Right lobe of liver (tissue), 6 donors: ENCODE results near the gene SMIM41. TPM values are rescaled to one million over a fixed set of nuclear protein-coding genes. Genes with fewer than 3 reads are reported as not detected.

ENCODE experiments used
- ATAC-seq, 4 donors: fragments of 200-7000 bp; cut with Tn5 transposase; one replicate each; pipeline ENCODE4 v1.9.1; 2020; ENCODE audit warnings: mild to moderate bottlenecking in 4 of 4, moderate library complexity in 4 of 4
- DNase-seq, 3 donors: peaks; one replicate each; pipeline ENCODE4 v3.0.0-alpha.2; 2020
- H3K27ac ChIP-seq, 3 donors: fragments of 200-600 bp; one replicate each; pipeline ENCODE4 v1.8.0; 2022
- H3K27me3 ChIP-seq, 2 donors: fragments of 200-600 bp; one replicate each; pipeline ENCODE4 v1.8.0; 2022
- H3K36me3 ChIP-seq, 4 donors: fragments of 200-600 bp; sonication (generic) in 1 of 4; one replicate each; pipeline versions ENCODE4 v1.5.1 to v1.8.0; 2017 to 2022; ENCODE audit warnings: control low read depth in 1 of 4
- H3K4me1 ChIP-seq, 4 donors: fragments of 200-600 bp; sonication (generic) in 1 of 4; one replicate each; pipeline versions ENCODE4 v1.5.1 to v1.8.0; 2017 to 2022; ENCODE audit warnings: control low read depth in 1 of 4
- H3K4me3 ChIP-seq, 3 donors: fragments of 200-600 bp; one replicate each; pipeline ENCODE4 v1.8.0; 2022
- H3K9me3 ChIP-seq, 4 donors: fragments of 200-600 bp; sonication (generic) in 1 of 4; one replicate each; pipeline versions ENCODE4 v1.5.1 to v1.8.0; 2017 to 2022; ENCODE audit warnings: control low read depth in 1 of 4
- CTCF ChIP-seq, 4 donors: fragments of 200-600 bp in 3 of 4; fragments of 450-650 bp in 1 of 4; IDR thresholded peaks; one replicate each; pipeline versions ENCODE4 v1.5.1 to v1.8.0; 2016 to 2022; ENCODE audit warnings: antibody characterized with exemption in 4 of 4, mild to moderate bottlenecking in 2 of 4
- POLR2A ChIP-seq: fragments of 450-650 bp; IDR thresholded peaks from one replicate; pipeline ENCODE4 v1.6.1; 2017; ENCODE audit warnings: antibody characterized with exemption, mild to moderate bottlenecking
- WGBS: methylation state at CpG from one replicate; pipeline ENCODE4 v1.1.6; 2018; ENCODE audit warnings: low coverage, low lambda C conversion rate; ENCODE audit not compliant: insufficient coverage; ENCODE audit errors: missing lambda C conversion rate; 5-methylcytosine and 5-hydroxymethylcytosine counted together
- intact Hi-C, 2 donors: fragments of 100-400 bp; cut with DNase I; formaldehyde crosslinking; loops; one replicate each; pipeline versions ENCODE4 v1.11.2 to v1.14.1; 2022
- total RNA-seq, 6 experiments: library from RNA; depleted of rRNA in 2 of 6; stranded (reverse); fragments of >200 nt in 2 of 6; fragmentation: NEBNext Ultra II Directional in 3 of 6; extraction: Animal tissue kit (Norgen Biotek cat#: 25700) in 3 of 6; gene quantifications; one replicate each; pipeline versions ENCODE4 v1.1.0 to v1.2.4, GENCODE V29; 2016 to 2023
- donor health status: DM: no; HTN: yes; CAD: no.
- donor health status: DM: no; HTN: no; CAD: no.
- donor health status: DM: no; HTN: no; CAD: no.
- donor health status: DM: no; HTN: yes; CAD: no.
- donor health status: DM: no; HTN: yes; CAD: no.

SMIM41 gene
- total RNA-seq, 6 experiments from 2014 or later, result not detected

- H3K27me3 ChIP-seq, result no peaks in the 10 kb centered on the region
- peaks cover 0 to 34% (median 12%) of the 10 kb centered on the region in 4 donors for H3K4me1 ChIP-seq
- peaks cover 0 to 20% (median 8%) of the 10 kb centered on the region in 4 donors for H3K36me3 ChIP-seq
- 62% methylated on average over 2 of the region's 10 CpGs for WGBS
- peak overlapping the region in 1 of 3 donors; percentile 20 for H3K4me3 ChIP-seq
- intact Hi-C loops, result loop anchor here in 1 of 2 donors (5.0 kb wide), 2 partner anchors 42 to 53 kb away; no protein-coding TSS in a partner anchor
- peak overlapping the region in 2 of 3 donors; percentile 54 to 67 for H3K27ac ChIP-seq
- TF ChIP-seq POLR2A (no peak), CTCF (IDR thresholded peaks at IDR 0.05) (no peak)
- no peak for DNase-seq
- ATAC-seq, result no peak
- no peaks in the 10 kb centered on the region for H3K9me3 ChIP-seq
Measured at GRCh38 chr12:52080403-52081251, 1.1 kb downstream of the SMIM41 start.

GRCh38 chr12:52081263-52081733 is 1.8 kb downstream of the SMIM41 start:
- H3K27ac ChIP-seq, result peak overlapping the region; percentile 54 to 67 (median 66)
- 25% methylated on average over 5 of the region's 9 CpGs for WGBS
- ATAC-seq (peak; percentile 18 to 51 (median 38)), DNase-seq (peak in 1 of 3 donors; percentile 37)
- H3K36me3 ChIP-seq, result peaks cover 0 to 19% (median 8%) of the 10 kb centered on the region in 4 donors
- TF ChIP-seq POLR2A (no peak), CTCF (IDR thresholded peaks at IDR 0.05) (no peak)
- no peaks in the 10 kb centered on the region for H3K27me3 ChIP-seq
- H3K4me3 ChIP-seq, result peak overlapping the region in 2 of 3 donors; percentile 6 to 20
- intact Hi-C loops, result loop anchor here in 1 of 2 donors (5.0 kb wide), 2 partner anchors 41 to 54 kb away; no protein-coding TSS in a partner anchor
- peaks cover 0 to 34% (median 12%) of the 10 kb centered on the region in 4 donors for H3K4me1 ChIP-seq
- no peaks in the 10 kb centered on the region for H3K9me3 ChIP-seq

- peak; percentile 12 for TF ChIP-seq POLR2A
- TF ChIP-seq CTCF (IDR thresholded peaks at IDR 0.05), result no peak
Measured at GRCh38 chr12:52082026-52082668, 2.6 kb downstream of the SMIM41 start.

GRCh38 chr12:52082669-52082987 is 3.1 kb downstream of the SMIM41 start:
- DNase-seq (no peak), ATAC-seq (no peak)
- H3K4me3 ChIP-seq, result no peak overlapping the region
- peak overlapping the region; percentile 43 to 67 (median 66) for H3K27ac ChIP-seq
- H3K27me3 ChIP-seq, result no peaks in the 10 kb centered on the region
- TF ChIP-seq CTCF (IDR thresholded peaks at IDR 0.05) (no peak), POLR2A (no peak)
- peaks cover 0 to 5% (median 1%) of the 10 kb centered on the region in 4 donors for H3K36me3 ChIP-seq
- H3K4me1 ChIP-seq, result peaks cover 0 to 34% (median 12%) of the 10 kb centered on the region in 4 donors
- intact Hi-C loops, result loop anchor here in 1 of 2 donors (5.0 kb wide), 2 partner anchors 40 to 55 kb away; no protein-coding TSS in a partner anchor
- H3K9me3 ChIP-seq, result no peaks in the 10 kb centered on the region
- WGBS, result 30% methylated on average over 2 of the region's 4 CpGs

More at GRCh38 chr12:52082026-52082668, 2.6 kb downstream of the SMIM41 start:
- intact Hi-C loops, result loop anchor here in 1 of 2 donors (5.0 kb wide), 2 partner anchors 40 to 55 kb away; no protein-coding TSS in a partner anchor
- peak overlapping the region in 2 of 3 donors; percentile 6 to 20 for H3K4me3 ChIP-seq
- 21% methylated on average over 5 of the region's 13 CpGs for WGBS
- ATAC-seq (peak; percentile 64 to 79 (median 71)), DNase-seq (peak; percentile 62 to 76 (median 71))
- peaks cover 0 to 34% (median 12%) of the 10 kb centered on the region in 4 donors for H3K4me1 ChIP-seq
- peaks cover 0 to 10% (median 3%) of the 10 kb centered on the region in 4 donors for H3K36me3 ChIP-seq
- H3K27ac ChIP-seq, result peak overlapping the region; percentile 54 to 67 (median 66)
- H3K9me3 ChIP-seq, result no peaks in the 10 kb centered on the region
- no peaks in the 10 kb centered on the region for H3K27me3 ChIP-seq
